Activated T-helper 17 cell treated with anti-CD3 and anti-CD28 coated beads, Interleukin-2, amount 50 U/mL, for 72 hours (primary cell): Measurements from ENCODE around the gene SORL1. TPM values are rescaled to one million over a fixed set of nuclear protein-coding genes. Genes with fewer than 3 reads are reported as not detected.
"Not testable (repeated sequence)": the region's sequence is repeated elsewhere in the genome, so short reads cannot be mapped to it uniquely, and the experiment has no call there.

Experiments
- ATAC-seq: fragments of 150-1000 bp; cut with Tn5 transposase; replicated peaks from 2 replicates; pipeline ENCODE4 v1.10.0; 2021; ENCODE audit warnings: mild to moderate bottlenecking, moderate library complexity
- H3K27ac Mint-ChIP-seq: one replicate; pipeline ENCODE4 v1.8.0; 2022; ENCODE audit warnings: mixed read lengths
- H3K27me3 Mint-ChIP-seq: one replicate; pipeline ENCODE4 v1.8.0; 2022; ENCODE audit warnings: mixed read lengths
- H3K36me3 Mint-ChIP-seq: one replicate; pipeline ENCODE4 v1.8.0; 2022; ENCODE audit warnings: low read depth, mild to moderate bottlenecking, mixed read lengths
- H3K4me1 Mint-ChIP-seq: one replicate; pipeline ENCODE4 v1.8.0; 2022; ENCODE audit warnings: mixed read lengths
- H3K4me3 Mint-ChIP-seq: one replicate; pipeline ENCODE4 v1.8.0; 2022; ENCODE audit warnings: mild to moderate bottlenecking, mixed read lengths
- H3K9me3 Mint-ChIP-seq: one replicate; pipeline ENCODE4 v1.8.0; 2022; ENCODE audit warnings: mixed read lengths
- total RNA-seq, 2 donors: library from RNA; stranded (reverse); gene quantifications; one replicate each; pipeline ENCODE4 v1.2.3, GENCODE V29; 2022

The SORL1 gene
- total RNA-seq, 2 donors from 2014 or later, result 47.1 to 98.5 TPM

DNA sequence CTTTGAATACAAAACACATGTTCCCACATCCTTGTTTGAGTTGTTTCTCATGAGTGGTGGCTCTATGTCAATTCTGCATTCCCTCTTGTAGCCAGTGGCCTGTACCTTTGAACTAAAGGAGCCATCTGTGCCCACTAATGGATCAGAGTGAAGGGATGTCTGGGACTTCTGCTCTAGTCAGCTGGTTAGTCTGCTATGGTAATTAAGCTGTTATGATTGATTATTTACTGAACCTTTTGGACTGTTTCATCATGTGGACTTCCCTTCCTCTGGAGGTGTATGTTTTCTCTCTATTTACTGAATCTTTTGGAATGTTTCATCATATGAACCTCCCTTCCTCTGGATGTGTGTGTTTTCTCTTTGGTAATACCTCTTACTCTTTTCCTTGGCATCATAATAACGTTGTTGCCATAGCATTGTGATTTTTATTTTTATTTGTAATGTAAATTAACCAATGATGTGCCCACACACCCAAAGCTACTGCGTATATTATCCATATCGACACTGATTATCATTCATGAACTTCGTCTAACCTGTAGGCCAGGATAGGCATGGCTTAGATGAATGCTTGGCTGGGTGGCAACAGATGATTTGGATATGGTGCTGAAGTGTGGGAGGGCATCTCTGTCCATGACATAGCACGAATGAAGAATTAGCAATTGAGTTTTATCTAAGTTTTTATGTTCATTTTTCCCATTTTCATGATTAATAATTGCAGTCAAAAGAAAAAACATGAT lies 113.0 kb downstream of the SORL1 start:
- Mint-ChIP-seq H3K4me3 (no peak overlapping the region), H3K4me1 (peaks cover 9% of the 10 kb centered on the region), H3K27me3 (no peaks in the 10 kb centered on the region), H3K27ac (peak overlapping the region; percentile 33), H3K9me3 (no peaks in the 10 kb centered on the region), H3K36me3 (peaks cover 79% of the 10 kb centered on the region)
- no peak for ATAC-seq

DNA sequence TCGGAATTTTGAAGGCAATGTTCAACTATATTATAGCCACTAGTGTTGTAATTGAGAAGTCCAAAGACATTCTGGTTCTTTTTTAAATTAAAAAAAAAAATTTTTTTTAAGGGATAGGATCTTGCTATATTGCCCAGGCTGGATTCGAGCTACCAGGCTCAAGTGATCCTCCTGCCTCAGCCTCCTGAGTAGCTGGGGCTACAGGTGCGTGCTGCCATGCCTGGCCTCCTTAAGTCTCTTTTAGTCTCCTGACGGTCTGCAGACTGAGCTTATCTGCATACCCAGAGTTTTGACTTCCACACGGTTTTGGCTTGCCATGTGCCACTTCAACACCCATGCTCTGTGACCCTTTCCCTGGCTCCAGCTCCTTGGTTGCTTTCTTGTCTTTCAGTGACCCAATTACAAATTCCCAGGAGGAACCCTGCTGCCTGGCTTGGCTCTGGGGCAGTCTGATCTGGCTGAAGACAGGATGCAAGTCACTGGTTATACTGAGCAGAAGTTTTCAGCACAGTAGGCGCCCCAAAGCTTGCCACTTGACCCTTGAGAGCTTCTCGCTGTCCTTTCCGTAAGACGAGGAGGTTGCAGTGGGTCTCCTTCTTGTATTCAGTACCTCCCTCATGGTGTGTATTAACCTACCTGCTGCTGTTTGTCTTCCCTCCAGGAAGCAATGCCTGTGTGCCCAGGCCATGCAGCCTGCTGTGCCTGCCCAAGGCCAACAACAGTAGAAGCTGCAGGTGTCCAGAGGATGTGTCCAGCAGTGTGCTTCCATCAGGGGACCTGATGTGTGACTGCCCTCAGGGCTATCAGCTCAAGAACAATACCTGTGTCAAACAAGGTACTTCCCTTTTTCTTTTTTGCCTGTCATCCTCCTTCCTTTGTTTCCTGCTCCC lies 114.4 kb downstream of the SORL1 start:
- no peak for ATAC-seq
- Mint-ChIP-seq H3K36me3 (peaks cover 87% of the 10 kb centered on the region), H3K9me3 (no peaks in the 10 kb centered on the region), H3K4me1 (peaks cover 9% of the 10 kb centered on the region), H3K27ac (peak overlapping the region; percentile 26), H3K27me3 (no peaks in the 10 kb centered on the region), H3K4me3 (no peak overlapping the region)

DNA sequence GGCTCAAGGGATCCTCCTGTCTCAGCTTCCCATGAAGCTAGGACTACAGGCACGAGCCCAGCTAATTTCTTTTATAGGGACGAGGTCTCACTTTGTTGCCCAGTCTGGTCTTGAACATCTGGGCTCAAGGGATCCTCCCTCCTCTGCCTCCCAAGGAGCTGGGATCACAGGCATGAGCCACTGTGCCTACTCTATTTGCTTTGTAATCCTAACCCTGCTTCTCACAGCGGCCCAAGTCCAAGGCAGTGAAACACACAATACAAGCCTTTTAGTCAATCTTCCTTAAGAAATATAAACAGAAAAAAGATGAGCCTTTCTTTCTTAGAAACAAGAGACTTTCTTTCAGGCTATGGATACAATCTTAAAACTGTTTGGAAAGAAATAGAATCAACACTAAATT lies 115.9 kb downstream of the SORL1 start:
- no peaks in the 10 kb centered on the region for H3K27me3 Mint-ChIP-seq
- no peak overlapping the region for H3K27ac Mint-ChIP-seq
- no peak overlapping the region for H3K4me3 Mint-ChIP-seq
- H3K36me3 Mint-ChIP-seq, result peaks cover 87% of the 10 kb centered on the region
- ATAC-seq, result no peak
- H3K4me1 Mint-ChIP-seq, result no peaks in the 10 kb centered on the region
- H3K9me3 Mint-ChIP-seq, result no peaks in the 10 kb centered on the region

DNA sequence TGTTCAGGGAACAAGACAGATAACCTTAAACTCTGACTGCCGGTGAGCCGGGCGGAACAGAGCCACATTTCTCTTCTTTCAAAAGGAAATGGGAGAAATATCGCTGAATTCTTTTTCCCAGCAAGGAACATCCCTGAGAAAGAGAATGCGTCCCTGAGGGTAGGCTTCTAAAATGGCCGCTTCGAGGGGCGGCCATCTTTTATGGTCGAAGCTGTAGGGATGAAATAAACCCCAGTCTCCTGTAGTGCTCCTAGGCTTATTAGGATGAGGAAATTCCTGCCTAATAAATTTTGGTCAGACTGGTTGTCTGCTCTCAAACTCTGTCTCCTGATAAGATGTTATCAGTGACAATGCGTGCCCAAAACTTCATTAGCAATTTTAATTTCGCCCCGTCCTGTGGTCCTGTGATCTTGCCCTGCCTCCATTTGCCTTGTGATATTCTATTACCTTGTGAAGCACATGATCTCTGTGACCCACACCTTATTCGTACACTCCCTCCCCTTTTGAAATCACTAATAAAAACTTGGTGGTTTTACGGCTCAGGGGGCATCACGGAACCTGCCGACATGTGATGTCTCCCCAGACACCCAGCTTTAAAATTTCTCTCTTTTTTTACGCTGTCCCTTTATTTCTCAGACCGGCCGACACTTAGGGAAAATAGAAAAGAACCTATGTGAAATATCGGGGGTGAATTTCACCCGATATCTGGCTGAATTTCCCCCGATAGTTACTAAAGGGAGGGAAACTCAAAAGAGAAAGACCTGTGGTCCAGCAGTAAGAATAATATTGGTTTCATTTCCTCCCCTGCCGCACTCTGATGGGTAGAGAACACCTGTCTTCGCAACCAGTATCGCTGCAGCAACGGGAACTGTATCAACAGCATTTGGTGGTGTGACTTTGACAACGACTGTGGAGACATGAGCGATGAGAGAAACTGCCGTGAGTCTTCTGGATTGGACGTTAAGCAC lies 117.5 kb downstream of the SORL1 start:
- H3K27me3 Mint-ChIP-seq, H3K9me3 Mint-ChIP-seq, ATAC-seq, H3K27ac Mint-ChIP-seq, H3K4me3 Mint-ChIP-seq, H3K4me1 Mint-ChIP-seq: not testable (repeated sequence)
- H3K36me3 Mint-ChIP-seq, result peaks cover 90% of the 10 kb centered on the region

DNA sequence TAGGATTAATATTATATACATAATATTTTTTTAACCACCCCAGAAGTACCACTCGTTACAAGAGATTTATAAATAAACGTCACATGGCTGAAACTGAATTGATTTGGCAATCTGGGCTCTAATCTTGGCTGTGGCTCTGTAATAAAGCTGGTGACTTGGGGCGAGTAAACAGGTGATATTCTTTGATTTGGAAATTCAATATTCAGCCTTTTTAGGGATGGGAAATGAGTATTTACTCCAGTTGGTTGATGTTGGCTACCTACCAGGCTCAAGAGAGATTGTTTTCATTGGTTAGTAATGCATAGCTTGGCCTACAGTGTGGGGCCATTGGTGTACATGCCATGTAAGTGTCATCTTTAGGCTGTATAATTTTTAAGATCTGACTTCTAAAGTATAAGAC lies 118.3 kb downstream of the SORL1 start:
- Mint-ChIP-seq H3K27me3 (no peaks in the 10 kb centered on the region), H3K4me1 (no peaks in the 10 kb centered on the region), H3K9me3 (no peaks in the 10 kb centered on the region), H3K36me3 (peaks cover 90% of the 10 kb centered on the region), H3K27ac (no peak overlapping the region), H3K4me3 (no peak overlapping the region)
- no peak for ATAC-seq

DNA sequence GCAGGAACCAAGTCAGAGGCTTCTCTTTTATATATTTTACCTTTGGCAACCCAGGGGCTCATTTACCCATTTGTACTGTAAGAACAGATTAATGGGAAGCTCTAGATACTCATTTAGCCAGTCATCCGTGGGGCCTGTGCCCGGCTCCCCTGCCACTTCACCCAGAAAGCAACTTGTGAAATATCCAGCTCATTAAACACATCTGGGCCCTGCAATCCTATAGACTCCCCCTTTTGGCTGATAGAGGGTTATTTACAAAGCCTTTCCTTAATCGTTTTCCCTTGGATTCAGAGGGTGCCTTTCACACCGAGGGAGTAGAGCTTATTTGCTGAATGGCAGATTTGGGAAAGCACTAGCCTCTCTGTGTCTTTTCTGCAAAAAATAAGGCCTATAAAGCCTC lies 119.4 kb downstream of the SORL1 start:
- H3K4me1 Mint-ChIP-seq, result no peaks in the 10 kb centered on the region
- peaks cover 95% of the 10 kb centered on the region for H3K36me3 Mint-ChIP-seq
- H3K9me3 Mint-ChIP-seq, result no peaks in the 10 kb centered on the region
- H3K4me3 Mint-ChIP-seq, result no peak overlapping the region
- no peaks in the 10 kb centered on the region for H3K27me3 Mint-ChIP-seq
- ATAC-seq, result no peak
- H3K27ac Mint-ChIP-seq, result no peak overlapping the region

DNA sequence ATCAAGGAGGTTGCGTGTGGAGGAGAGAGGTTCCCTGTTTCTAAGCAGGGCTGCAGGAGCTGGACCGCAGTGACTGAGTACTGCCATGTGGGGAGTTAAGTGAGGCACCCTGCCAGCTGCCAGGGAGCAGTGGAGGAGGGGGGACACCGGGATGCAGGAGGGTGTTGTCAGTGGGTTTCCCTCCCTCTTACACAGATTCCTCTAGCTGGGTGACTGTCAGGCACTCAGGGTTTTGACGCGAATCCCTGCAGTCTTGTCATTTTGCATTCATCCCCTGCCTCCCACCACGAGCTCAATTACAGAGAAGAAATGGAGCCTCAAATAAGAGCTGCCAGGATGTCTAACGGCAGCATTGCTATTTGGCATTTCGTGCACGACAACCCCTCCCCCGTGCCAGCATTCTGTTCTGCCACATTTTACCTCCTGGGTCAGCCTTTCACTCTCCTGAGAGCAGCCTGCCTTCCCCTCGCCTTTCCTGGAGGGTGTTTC lies 120.5 kb downstream of the SORL1 start:
- Mint-ChIP-seq H3K4me1 (peaks cover 6% of the 10 kb centered on the region), H3K27ac (no peak overlapping the region), H3K36me3 (peaks cover 95% of the 10 kb centered on the region), H3K27me3 (no peaks in the 10 kb centered on the region), H3K4me3 (no peak overlapping the region), H3K9me3 (no peaks in the 10 kb centered on the region)
- no peak for ATAC-seq

DNA sequence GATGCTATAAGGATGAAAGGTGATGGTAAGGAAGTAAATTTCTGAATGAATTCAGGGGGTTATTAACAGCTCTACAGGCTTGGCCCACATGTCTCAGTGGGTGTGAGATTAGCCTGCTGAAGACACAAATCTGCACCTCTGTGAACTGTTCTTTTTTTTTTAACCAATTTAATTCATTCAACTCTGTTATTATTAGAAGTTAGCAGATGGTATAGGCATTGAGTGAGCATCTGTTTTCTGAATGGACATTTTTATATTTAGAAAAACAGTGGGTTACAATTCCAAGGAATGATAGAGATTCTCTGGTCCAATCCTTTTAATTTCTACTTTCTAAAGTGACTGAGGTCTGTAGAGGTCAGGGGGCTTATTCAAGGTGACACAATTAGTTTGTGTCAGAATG lies 122.7 kb downstream of the SORL1 start:
- no peaks in the 10 kb centered on the region for H3K9me3 Mint-ChIP-seq
- no peaks in the 10 kb centered on the region for H3K27me3 Mint-ChIP-seq
- H3K27ac Mint-ChIP-seq, result peak overlapping the region; percentile 67
- peaks cover 95% of the 10 kb centered on the region for H3K36me3 Mint-ChIP-seq
- no peak overlapping the region for H3K4me3 Mint-ChIP-seq
- ATAC-seq, result no peak
- peaks cover 7% of the 10 kb centered on the region for H3K4me1 Mint-ChIP-seq

DNA sequence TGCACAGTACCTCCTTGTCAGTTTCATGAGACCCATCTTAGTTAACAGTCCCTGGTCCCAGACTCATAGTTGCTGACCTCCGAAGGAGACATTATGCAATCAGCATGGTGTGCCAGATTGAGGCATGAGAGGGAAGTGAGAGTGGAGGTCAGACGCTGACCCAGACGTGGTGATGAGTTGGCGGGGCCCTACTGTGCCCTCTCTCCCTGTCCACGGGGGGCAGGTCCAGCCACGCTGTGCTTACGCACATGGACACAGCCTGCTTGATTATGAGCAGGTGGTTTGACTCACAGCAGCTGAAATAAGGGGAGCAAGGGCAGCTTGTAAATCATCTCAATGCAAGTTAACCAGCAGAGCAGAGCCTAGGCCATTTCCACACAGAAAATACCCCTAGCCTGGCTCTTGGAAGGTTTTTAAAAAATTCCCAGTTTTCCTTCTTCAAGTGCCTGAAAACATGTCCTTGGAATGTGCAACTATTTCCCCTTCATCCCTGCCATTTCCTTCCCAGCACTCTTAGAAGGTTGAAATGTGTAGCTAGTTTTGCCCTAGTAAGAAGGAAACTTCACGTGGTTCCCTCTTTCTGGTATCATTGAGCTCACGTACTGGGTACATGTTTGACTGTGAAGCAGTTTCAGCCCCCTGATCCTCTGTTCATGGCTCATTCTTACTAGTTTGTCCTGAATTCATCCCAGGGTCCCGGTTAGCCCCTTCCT lies 123.3 kb downstream of the SORL1 start:
- Mint-ChIP-seq H3K36me3 (peaks cover 95% of the 10 kb centered on the region), H3K4me3 (no peak overlapping the region), H3K4me1 (peaks cover 7% of the 10 kb centered on the region), H3K27me3 (no peaks in the 10 kb centered on the region), H3K27ac (peak overlapping the region; percentile 67), H3K9me3 (no peaks in the 10 kb centered on the region)
- ATAC-seq, result peak; percentile 56

DNA sequence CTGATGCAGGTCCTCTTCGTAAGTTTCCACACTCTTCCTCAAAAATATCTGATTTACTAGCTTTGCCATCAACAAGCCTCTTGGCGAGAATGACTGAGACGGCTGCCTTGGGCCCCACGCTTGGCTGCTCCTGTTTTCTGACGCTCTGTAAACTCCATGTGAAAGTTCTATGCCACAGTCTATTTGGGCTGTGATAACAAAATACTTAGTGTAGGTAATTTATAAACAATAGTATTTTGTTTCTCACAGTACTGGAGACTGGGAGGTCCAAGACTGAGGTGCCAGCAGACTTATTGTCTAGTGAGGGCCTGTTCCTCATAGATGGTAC lies 123.8 kb downstream of the SORL1 start:
- no peak overlapping the region for H3K4me3 Mint-ChIP-seq
- no peaks in the 10 kb centered on the region for H3K9me3 Mint-ChIP-seq
- peaks cover 95% of the 10 kb centered on the region for H3K36me3 Mint-ChIP-seq
- no peaks in the 10 kb centered on the region for H3K27me3 Mint-ChIP-seq
- peaks cover 7% of the 10 kb centered on the region for H3K4me1 Mint-ChIP-seq
- peak; percentile 3 for ATAC-seq
- H3K27ac Mint-ChIP-seq, result peak overlapping the region; percentile 67

DNA sequence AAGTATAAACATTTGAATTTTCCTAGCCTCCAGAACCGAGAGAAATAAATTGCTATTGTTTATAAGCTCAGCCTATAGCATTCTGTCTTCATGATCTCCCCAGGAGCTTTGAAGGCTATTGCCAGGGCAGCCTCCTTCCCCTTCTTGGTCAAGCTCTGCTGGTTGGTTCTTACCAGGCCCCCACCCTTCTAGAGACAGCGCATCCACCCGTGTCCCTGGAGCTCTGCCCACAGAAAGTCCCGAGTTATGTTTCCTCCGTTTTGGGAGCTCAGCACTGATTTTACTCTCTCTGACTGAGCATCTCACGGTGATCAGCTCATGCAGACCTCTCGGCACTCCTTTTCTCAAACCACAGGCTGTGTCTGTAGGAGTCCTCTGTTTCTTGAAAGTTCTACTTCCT lies 124.4 kb downstream of the SORL1 start:
- Mint-ChIP-seq H3K27me3 (no peaks in the 10 kb centered on the region), H3K36me3 (peaks cover 97% of the 10 kb centered on the region), H3K4me3 (no peak overlapping the region), H3K27ac (peak overlapping the region; percentile 67), H3K9me3 (no peaks in the 10 kb centered on the region), H3K4me1 (peaks cover 13% of the 10 kb centered on the region)
- ATAC-seq, result no peak

DNA sequence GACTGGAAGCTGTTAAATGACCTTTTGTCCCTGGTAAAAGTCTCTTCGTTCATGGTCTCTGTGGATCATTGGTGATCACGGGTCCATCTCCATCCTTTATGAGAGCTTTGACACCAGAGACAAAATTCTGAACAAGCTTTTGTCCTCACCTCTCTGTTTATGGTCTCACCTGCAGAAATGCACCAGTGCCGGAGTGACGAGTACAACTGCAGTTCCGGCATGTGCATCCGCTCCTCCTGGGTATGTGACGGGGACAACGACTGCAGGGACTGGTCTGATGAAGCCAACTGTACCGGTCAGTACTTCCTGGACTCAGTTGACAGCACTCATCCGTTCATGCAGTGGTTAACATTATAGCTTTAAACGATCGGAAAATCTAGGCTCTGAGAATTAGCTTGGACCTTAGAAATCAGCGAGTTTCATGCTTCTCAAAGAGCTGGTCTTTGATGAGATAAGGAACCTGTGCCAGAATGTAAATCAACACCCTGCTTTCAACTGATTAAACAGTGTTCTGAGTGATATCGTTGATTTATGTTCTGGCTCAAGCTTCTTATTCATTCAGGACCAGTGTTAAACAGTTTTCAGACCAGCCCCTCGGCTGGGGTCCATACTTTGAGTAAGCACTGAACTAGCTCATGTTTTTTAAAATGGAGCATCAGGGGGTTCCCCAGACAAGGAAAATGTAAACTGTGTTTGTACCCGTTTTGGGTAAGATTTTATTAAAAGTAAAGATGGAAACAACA lies 125.2 kb downstream of the SORL1 start:
- Mint-ChIP-seq H3K4me3 (no peak overlapping the region), H3K36me3 (peaks cover 93% of the 10 kb centered on the region), H3K27ac (peak overlapping the region; percentile 67), H3K9me3 (no peaks in the 10 kb centered on the region), H3K27me3 (no peaks in the 10 kb centered on the region), H3K4me1 (peaks cover 18% of the 10 kb centered on the region)
- no peak for ATAC-seq

DNA sequence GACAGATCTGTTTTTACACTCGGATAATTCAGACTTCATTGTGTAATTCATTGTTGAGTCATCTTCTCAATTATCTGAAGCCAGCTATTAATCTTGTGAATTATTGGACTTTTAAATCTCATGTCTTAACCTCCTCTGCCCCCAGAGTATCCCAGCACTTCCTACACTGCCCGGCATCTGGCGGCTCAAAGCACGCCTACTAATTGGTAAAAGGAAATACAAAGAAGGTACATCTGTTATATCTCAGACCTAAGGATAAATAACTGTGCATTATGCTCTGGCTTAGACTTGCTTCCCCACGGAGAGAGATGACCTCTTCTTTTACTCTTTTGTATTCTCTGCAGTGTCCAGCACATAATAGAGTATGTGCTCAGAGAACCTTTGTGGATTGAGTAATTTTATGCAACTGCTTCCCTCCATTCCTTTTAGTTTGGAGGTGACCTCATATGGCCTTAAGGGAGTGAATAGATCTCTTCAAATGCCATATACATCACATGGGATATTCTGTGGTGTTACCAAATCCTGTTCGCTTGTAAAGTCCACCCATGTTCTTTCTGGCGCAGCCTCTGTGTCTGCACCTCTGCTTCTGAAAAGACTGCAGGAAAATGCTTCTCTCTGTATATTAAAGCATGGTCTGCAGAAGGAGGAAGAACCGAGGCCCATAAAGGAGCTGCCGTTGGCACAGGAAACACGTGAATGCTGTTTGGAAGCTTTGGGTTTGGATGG lies 126.3 kb downstream of the SORL1 start:
- peaks cover 27% of the 10 kb centered on the region for H3K4me1 Mint-ChIP-seq
- no peak overlapping the region for H3K27ac Mint-ChIP-seq
- H3K27me3 Mint-ChIP-seq, result no peaks in the 10 kb centered on the region
- ATAC-seq, result no peak
- H3K36me3 Mint-ChIP-seq, result peaks cover 92% of the 10 kb centered on the region
- no peaks in the 10 kb centered on the region for H3K9me3 Mint-ChIP-seq
- no peak overlapping the region for H3K4me3 Mint-ChIP-seq
